ENCODE data around the gene CNST.
A peak's percentile ranks its signal among the peaks of the same experiment; 100 is the strongest.
"Not testable (repeated sequence)": the region's sequence is repeated elsewhere in the genome, so short reads cannot be mapped to it uniquely, and the experiment has no call there.

The CNST gene

DNA sequence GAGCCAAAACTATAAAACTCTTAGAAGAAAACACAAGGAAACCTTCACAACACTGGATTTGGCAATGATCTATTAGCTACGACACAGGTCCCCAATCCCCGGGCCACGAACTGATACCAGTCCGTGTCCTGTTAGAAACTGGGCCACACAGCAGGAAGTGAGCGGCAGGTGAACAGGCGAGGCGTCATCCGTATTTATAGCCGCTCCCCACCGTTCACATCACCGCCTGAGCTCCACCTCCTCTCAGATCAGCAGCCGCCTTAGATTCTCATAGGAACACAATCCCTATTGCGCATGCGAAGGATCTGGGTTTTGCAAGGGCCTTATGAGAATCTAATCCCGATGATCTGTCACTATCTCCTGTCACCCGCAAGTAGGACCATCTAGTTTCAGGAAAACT lies 12.1 kb upstream of the CNST start:
- DNase-seq (ENCODE audit: low read depth) = no peak
- TF ChIP-seq, protein P1, sequence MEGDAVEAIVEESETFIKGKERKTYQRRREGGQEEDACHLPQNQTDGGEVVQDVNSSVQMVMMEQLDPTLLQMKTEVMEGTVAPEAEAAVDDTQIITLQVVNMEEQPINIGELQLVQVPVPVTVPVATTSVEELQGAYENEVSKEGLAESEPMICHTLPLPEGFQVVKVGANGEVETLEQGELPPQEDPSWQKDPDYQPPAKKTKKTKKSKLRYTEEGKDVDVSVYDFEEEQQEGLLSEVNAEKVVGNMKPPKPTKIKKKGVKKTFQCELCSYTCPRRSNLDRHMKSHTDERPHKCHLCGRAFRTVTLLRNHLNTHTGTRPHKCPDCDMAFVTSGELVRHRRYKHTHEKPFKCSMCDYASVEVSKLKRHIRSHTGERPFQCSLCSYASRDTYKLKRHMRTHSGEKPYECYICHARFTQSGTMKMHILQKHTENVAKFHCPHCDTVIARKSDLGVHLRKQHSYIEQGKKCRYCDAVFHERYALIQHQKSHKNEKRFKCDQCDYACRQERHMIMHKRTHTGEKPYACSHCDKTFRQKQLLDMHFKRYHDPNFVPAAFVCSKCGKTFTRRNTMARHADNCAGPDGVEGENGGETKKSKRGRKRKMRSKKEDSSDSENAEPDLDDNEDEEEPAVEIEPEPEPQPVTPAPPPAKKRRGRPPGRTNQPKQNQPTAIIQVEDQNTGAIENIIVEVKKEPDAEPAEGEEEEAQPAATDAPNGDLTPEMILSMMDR (IDR thresholded peaks at IDR 0.05; ENCODE audit: insufficient read depth, low read depth, low read length, missing control alignments) = no peak
- H3K4me3 ChIP-seq (ENCODE audit: low read depth, low read length) = no peak overlapping the region

- TF ChIP-seq, protein P1 (IDR thresholded peaks at IDR 0.05; ENCODE audit: insufficient read depth, low read depth, low read length, missing control alignments) = no peak
- DNase-seq (ENCODE audit: low read depth) = no peak
- no peak overlapping the region for H3K4me3 ChIP-seq (ENCODE audit: low read depth, low read length)
These were observed 8.2 kb upstream of the CNST start for GRCh38 chr1:246558041-246558440.

DNA sequence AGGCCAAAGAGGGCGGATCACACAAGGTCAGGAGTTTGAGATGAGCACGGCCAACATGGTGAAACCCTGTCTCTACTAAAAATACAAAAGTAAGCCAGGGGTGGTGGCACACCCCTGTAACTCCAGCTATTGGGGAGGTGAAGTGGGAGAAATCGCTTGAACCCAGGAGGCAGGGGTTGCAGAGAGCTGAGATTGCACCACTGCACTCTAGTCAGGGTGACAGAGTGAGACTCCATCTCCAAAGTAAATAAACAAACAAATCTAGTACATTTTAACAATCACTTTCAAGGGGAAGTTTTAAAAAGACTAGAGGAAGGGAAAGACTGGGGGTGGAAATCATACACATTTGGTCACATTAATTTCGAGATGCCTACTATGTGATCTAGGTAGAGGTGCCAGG lies 6.9 kb upstream of the CNST start:
- H3K4me3 ChIP-seq (ENCODE audit: low read depth, low read length) = no peak overlapping the region
- DNase-seq (ENCODE audit: low read depth) = no peak
- TF ChIP-seq, protein P1 (IDR thresholded peaks at IDR 0.05; ENCODE audit: insufficient read depth, low read depth, low read length, missing control alignments) = no peak

DNA sequence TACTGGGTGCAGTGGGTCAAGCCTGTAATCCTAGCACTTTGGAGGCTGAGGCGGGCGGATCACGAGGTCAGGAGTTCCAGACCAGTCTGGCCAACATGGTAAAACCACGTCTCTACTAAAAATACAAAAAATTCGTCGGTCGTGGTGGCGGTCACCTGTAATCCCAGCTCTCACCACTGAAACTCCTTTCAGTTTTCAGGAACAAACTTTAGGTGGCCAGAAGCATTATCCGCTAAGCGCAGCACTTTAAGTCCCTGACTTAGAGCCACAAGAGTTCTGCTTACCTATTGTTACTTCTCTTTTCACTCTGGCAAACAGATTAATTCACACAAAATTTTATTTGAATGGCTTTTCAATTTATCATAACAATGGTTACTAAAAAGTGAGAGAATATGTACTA lies 5.4 kb upstream of the CNST start:
- not testable (repeated sequence) for H3K4me3 ChIP-seq (ENCODE audit: low read depth, low read length); DNase-seq (ENCODE audit: low read depth)

GRCh38 chr1:246564839-246565750 lies 1.2 kb upstream of the CNST start:
- TF ChIP-seq, protein P1 (IDR thresholded peaks at IDR 0.05; ENCODE audit: insufficient read depth, low read depth, low read length, missing control alignments) = no peak
- peak overlapping the region; percentile 89 for H3K4me3 ChIP-seq (ENCODE audit: low read depth, low read length)
- DNase-seq (ENCODE audit: low read depth) = no peak

GRCh38 chr1:246565751-246566127 lies 517 bp upstream of the CNST start:
- TF ChIP-seq, protein P1 (IDR thresholded peaks at IDR 0.05; ENCODE audit: insufficient read depth, low read depth, low read length, missing control alignments) = no peak
- DNase-seq (ENCODE audit: low read depth) = no peak
- H3K4me3 ChIP-seq (ENCODE audit: low read depth, low read length) = peak overlapping the region; percentile 89

GRCh38 chr1:246566813-246567645 lies 773 bp downstream of the CNST start:
- peak; percentile 72 for DNase-seq (ENCODE audit: low read depth)

More at GRCh38 chr1:246566813-246567645, 773 bp downstream of the CNST start:
- TF ChIP-seq, protein P1 (IDR thresholded peaks at IDR 0.05; ENCODE audit: insufficient read depth, low read depth, low read length, missing control alignments) = no peak
- H3K4me3 ChIP-seq (ENCODE audit: low read depth, low read length) = peak overlapping the region; percentile 98
